HG02759 (cell line): ENCODE data around the gene PPP6R2.

Experiments used
- ATAC-seq: cut with Tn5 transposase; IDR thresholded peaks from one replicate; pipeline ENCODE4 v1.9.1; 2021; ENCODE audit warnings: mild to moderate bottlenecking, moderate library complexity; ENCODE audit not compliant: unreplicated experiment

The PPP6R2 gene

DNA sequence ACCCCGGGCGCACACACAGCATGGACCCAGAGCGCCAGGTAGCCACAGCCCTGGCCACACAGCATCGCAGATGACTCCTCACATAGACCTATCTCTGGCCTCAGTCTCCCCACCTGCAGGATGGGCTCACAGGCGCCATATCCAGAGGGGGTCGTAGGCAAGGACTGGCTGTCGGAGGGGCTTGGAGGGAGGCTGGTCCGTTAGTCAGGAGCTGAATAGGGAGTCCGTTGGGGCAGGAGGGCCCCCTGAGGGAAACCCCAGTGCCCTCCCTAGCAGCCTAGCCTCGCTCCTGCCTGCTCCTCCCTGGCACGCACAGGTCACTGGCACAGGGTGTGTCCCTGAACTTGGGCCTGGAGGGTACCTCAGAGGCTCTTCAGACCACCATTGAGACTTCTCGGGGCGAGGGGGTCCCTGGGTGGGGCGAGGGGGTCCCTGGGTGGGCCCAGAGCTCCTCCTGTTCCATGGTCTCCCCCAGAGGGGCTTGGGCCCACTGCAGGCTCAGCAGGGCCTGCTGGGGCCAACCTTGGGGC, 37.7 kb upstream of the PPP6R2 start:
- ATAC-seq, result no peak

DNA sequence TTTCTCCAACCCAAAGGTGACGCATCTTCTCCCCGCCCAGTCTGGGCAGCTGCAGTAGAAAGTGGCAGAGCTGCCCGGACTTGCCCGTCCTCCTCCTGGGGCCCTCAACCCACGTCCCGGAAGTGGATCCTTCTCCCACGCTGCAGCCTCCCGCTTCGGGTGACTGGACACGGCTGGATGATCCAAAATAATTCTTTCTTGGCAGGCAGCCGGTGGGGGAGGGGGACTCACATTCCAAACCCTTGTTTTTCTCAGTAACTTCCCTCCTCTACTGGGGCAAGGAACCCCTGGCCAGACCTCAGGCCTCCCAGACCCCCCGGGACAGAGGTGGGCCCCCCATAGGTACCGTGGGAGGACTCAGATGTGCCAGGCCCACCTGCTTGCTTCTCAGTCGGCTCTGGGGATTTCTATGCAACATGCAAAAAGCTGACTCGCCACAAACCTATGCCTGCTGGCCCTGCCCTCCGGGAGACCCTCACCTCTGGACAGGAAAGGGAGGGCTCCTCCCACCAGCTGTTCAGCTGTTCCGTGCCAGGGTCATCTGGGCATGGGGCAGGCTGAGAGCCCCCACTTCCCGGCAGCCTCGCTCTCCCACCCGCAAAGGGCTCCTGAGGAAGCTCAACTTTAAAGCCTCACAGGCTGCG, 37.1 kb upstream of the PPP6R2 start:
- no peak for ATAC-seq

DNA sequence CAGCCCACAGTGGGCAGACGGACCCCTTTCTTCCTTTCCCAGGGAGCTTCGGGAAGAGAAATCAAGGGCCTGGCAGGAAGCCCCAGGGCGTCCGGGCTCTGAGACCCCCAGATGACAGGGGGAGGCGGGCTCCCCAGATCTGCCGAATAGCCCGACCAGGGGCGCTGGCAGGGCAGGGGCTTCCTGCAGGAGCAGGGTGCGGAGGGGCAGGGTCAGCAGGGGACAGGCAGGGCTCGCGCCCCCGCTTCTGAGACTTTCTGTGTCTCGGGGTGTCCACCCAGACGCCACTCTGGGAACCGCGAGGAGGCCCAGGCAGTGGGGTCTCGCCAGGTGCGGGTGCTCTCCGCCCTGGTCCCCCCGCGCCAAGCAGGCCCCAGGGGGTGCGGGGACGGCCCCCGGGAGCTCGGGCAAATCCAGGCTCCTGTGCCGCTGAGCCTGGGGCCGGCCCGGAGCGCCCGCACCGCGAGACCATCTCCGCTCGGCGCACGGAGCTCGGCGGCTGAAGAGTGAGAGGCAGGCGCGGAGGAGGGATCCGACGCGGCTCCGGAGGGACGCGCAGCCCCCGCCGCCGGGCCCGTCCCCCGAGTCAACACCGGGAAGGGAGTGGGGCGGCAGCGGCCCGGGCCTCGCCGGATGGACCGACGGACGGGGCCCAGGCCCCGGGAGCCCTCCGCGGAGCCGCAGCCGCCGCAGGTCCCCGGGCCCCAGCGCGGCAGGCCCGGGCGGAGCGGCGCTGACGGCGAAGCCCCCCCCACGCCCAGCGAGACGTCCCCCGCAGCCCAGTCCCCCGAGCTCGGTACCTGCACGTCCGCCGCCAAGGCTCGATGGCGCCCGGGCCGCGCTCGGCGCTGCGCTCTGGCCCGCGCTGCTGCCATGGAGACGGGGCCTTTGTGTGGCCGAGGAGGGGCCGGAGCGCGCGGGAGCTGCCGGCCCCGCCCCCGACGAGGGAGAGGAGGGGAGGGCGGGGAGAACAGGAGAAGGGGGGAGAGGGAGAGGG, 36.1 kb upstream of the PPP6R2 start, which contains the start of gene PLXNB2:
Gene PLXNB2, minus strand, starts transcription at position 894 of the 997 bp plus-strand sequence. CDS start 17,062 bp downstream, outside the sequence.
- ATAC-seq, result peak; percentile 41

DNA sequence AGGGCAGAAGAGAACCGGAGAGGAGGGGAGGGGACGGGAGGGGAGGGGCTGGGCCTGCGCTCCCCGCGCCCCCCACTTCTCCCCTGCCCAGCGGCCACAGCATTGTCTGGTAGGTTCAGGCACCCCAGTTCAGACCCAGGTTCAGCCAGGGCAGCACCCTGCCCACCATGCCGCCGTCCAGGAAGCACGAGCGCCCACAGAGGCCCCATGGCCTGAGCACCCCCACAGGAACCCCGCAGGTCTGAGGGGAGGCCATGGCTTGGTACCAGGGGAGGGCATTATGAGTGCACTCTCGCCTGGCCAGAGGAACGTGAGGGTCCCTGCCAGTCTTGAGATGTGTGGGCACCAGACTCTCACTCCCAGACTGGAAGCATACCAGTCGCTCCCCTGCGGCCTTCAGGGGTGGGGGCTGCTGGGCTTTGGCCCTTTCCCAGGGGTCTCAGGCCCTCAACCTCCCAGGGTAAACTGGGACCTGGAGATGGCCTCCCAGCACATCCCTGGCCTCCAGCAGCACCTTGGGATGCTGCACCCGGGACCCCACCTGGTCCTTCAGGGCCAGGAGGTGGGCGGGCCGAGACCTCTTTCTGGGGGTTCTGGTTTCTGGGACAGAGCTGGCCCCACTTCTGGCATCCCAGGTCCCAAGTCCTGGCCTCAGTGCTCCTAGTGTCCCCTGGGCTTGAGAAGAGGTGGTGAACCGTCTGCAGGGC, 35.1 kb upstream of the PPP6R2 start:
- no peak for ATAC-seq

GRCh38 chr22:50308597-50308935, 34.6 kb upstream of the PPP6R2 start:
- no peak for ATAC-seq

- ATAC-seq, result no peak
Observed at GRCh38 chr22:50308986-50309600, 34.0 kb upstream of the PPP6R2 start.

- no peak for ATAC-seq
Observed at GRCh38 chr22:50309601-50309991, 33.5 kb upstream of the PPP6R2 start.

DNA sequence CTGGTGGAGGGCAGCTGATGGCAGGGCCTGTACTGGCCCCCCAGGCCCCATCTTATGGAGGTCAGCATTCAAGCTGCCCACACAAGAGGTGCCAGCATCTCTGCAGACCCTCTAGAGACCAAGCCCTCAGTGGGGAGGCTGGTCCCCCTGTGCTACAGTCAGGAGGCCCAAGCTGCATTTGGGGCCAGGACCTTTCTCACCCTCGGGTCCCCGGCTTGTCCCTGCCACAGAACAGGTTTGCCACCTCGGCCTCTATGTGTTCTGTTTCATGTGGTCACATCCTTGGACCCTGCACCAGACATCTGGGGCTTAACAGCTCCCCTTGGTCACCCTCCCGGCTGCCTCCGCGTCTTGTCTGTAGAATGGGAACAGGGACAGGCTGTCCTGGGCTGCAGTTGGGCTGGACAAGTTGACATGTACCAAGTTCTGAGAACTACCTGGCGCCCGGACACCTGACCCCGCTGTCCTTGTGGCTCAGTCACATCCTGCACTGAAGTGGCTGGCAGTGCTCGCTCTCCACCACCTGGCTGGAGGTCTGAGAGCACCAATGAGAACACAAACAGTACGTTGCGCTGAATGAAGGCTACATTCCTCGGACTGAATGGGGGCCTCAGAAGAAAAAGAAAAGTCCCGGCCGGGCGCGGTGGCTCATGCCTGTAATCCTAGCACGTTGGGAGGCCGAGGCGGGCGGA, 33.0 kb upstream of the PPP6R2 start:
- ATAC-seq, result no peak

DNA sequence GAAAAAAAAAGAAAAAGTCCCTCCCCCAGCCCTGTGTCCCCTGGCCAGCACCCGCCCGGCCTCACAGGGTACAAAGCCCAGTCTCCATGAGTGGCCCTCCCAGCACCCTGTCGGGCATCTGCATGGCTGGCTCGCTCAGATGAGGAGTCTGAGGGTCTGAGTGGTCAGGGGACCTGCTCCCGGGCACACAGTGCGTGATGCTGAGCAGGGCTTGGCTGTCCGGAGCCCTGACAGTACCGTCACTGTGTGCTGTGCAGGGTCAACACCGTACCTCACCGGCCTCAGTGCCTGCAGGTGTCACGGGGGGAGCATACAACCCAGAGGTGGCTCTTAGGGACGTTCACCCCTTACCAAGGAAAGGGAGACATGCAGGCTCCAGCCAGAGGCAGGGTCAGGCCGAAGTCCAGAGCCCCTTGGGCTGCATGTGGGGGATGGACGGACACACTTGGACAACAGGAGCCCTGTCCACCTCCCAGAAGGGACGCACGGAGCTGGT, 32.1 kb upstream of the PPP6R2 start:
- no peak for ATAC-seq

DNA sequence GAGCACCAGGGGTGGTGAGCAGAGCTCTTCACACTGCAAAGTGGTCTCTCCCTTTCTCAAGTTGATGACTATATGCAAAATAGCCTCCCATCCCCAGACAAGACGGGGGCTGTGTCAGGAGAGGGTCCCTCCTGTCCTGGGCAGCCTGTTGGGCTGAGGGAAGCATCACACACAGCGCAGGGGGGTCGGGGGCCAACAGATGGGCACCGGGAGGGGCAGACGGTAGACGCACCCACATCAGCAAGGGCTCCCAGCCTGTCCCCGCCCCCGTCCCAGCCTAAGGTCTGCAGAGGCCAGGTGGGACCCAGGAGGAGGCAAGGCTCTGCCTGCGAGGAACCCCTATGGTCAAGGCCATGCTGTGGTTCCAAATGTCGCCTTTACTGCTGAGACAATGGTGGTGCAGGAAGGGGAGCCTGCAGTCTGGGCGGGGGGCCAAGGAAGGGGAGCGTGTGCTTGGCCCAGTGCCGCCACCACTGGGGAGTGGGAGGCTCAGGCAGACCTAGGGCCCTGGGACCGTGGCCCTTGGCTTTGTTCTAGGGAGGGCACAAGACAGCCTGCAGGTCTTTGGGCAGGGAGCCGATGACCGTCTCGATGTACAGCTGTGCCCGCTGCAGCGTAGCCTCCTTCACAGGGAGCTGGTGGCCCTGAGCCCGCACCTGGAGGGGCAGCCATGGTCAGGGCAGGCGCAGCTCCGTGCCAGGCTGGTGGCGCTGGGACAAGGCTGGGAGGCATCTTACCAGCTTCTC, 31.3 kb upstream of the PPP6R2 start:
- ATAC-seq, result no peak

- no peak for ATAC-seq
Observed at GRCh38 chr22:50312371-50312770, 30.8 kb upstream of the PPP6R2 start.

DNA sequence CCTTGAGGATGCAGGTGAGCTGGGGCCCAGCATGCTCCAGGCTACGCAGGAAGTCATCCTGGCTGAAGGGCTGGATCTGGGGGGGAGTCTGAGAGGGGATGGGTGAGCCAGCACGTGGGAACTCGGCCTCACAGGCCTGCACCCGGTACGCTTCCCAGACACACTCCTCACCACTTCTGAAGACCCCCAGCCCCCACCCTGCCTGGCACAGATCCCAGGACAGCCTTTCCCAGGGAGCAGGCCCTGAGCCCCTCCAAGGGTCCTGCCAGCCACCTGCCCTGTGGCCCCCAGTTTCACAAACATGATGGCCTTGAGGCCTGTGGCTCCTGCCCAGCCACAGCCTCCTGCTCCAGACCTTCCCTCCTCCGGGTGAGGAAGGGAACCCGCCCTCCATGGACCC, 30.1 kb upstream of the PPP6R2 start:
- no peak for ATAC-seq

DNA sequence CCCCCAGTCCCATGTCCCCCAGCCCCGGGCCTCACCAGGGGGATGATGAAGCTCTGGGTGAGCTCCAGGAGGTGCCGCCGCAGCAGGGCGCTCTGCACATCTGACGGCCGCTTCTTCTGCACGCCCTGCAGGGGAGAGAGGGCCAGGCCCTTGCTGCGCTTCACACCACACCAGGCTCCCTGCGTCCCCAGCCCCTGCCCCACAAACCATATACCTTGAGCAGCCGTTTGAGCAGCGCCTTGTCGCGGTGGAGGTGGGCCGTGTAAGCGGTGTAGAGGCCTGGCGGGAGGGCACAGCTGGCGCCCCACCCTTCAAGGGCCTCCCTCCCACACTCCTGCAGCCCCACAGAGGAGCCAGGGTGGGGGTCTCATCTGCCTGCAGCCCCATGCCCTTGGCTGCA, 29.5 kb upstream of the PPP6R2 start:
- no peak for ATAC-seq

- no peak for ATAC-seq
Observed at GRCh38 chr22:50314081-50314454, 29.1 kb upstream of the PPP6R2 start.

DNA sequence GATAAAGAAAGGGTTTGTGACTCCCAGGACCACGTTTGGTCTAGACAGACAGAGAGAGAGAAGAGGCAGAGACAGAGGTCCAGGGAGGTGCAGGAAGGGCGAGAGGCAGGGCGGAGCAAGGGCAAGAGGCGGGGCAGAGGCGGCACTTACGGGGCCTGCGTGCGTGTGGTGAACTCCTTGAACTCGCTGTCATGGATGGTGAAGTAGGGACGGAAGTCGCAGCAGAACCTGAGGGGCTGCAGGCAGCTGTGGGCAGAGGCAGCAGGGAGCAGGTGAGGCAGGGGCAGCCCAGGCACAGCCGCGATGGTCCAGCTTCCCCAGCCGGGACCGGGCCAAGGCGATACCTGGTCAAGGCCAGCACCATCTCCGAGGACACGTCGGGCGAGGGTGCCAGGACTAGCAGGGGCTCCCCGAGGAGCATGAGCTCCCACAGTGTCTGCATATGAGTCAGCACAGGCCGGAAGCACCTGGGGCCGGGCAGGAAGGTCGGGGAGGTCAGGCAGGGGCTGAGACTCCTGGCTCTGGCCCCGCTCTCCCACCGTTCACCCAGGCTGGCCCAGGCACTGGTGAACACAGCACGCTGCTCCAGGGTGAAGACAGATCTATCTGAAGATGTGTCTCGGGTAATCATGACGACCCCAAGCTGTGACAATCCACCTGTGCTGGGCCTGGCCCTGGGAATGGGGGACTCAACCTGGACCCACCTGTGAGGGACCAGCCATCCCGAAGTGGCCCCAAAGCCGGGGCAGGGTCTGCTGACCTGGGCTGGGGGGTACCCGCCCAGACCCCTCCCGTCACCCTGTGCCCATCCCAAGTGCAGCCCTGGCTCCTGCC, 28.5 kb upstream of the PPP6R2 start:
- peak; percentile 77 for ATAC-seq

GRCh38 chr22:50315289-50316113, 27.6 kb upstream of the PPP6R2 start:
- no peak for ATAC-seq
